ENCODE measurements around the gene ELK3.

DNA sequence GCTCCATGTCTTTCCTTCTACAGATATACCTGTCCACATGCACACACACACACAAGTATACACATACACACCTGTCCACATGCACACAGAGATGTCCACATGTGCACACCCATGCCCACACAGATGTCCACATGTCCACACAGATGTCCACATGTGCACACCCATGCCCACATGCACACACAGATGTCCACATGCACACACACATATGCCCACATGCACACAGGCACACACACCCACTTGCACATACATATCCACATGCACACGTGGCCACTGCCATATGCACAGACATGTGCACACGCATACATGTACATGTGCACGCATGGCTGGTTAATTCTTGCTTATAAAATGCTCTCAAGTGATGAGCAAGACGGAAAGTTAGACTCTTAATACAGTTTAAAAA lies 32.2 kb downstream of the ELK3 start:
- TF ChIP-seq POLR2A (IDR thresholded peaks at IDR 0.05) (no peak), POLR2AphosphoS5 (IDR thresholded peaks at IDR 0.05) (no peak)

Data from spleen (tissue), 3 donors.